Transverse colon (tissue), 4 donors: ENCODE results near the gene RFX2.

Experiments used
- EP300 ChIP-seq: sonication (generic); formaldehyde crosslinking; IDR thresholded peaks from one replicate; pipeline ENCODE4 v1.6.1; 2017; ENCODE audit warnings: antibody characterized with exemption, low read depth
- POLR2A ChIP-seq: fragments of 450-650 bp; IDR thresholded peaks from one replicate; pipeline ENCODE4 v1.6.1; 2016; ENCODE audit warnings: antibody characterized with exemption, mild to moderate bottlenecking, moderate library complexity
- POLR2AphosphoS5 ChIP-seq, 3 donors: sonication (generic); formaldehyde crosslinking; IDR thresholded peaks; one replicate each; pipeline ENCODE4 v1.6.1; 2016; ENCODE audit warnings: antibody characterized with exemption in 3 of 3
- TF ChIP-seq, protein P1 (sequence below), 5 experiments: fragments of 200-600 bp in 3 of 5; fragments of 450-650 bp in 2 of 5; sonication (generic) in 3 of 5; IDR thresholded peaks; 1 replicate in 2 of 5; 2 replicates in 3 of 5; pipeline ENCODE4 v1.5.1; 2016 to 2017; ENCODE audit warnings: antibody characterized with exemption in 5 of 5, inconsistent platforms in 3 of 5, mild to moderate bottlenecking in 2 of 5, moderate library complexity in 1 of 5

GRCh38 chr19:6067975-6068374 lies 42.3 kb downstream of the RFX2 start:
- TF ChIP-seq, protein P1, sequence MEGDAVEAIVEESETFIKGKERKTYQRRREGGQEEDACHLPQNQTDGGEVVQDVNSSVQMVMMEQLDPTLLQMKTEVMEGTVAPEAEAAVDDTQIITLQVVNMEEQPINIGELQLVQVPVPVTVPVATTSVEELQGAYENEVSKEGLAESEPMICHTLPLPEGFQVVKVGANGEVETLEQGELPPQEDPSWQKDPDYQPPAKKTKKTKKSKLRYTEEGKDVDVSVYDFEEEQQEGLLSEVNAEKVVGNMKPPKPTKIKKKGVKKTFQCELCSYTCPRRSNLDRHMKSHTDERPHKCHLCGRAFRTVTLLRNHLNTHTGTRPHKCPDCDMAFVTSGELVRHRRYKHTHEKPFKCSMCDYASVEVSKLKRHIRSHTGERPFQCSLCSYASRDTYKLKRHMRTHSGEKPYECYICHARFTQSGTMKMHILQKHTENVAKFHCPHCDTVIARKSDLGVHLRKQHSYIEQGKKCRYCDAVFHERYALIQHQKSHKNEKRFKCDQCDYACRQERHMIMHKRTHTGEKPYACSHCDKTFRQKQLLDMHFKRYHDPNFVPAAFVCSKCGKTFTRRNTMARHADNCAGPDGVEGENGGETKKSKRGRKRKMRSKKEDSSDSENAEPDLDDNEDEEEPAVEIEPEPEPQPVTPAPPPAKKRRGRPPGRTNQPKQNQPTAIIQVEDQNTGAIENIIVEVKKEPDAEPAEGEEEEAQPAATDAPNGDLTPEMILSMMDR (IDR thresholded peaks at IDR 0.05): no peak
- no peak for TF ChIP-seq POLR2A
- TF ChIP-seq POLR2AphosphoS5 (IDR thresholded peaks at IDR 0.05): no peak
- no peak for TF ChIP-seq EP300
